ENCODE results near the gene PNISR.
A peak's percentile ranks its signal among the peaks of the same experiment; 100 is the strongest.

The PNISR gene

DNA sequence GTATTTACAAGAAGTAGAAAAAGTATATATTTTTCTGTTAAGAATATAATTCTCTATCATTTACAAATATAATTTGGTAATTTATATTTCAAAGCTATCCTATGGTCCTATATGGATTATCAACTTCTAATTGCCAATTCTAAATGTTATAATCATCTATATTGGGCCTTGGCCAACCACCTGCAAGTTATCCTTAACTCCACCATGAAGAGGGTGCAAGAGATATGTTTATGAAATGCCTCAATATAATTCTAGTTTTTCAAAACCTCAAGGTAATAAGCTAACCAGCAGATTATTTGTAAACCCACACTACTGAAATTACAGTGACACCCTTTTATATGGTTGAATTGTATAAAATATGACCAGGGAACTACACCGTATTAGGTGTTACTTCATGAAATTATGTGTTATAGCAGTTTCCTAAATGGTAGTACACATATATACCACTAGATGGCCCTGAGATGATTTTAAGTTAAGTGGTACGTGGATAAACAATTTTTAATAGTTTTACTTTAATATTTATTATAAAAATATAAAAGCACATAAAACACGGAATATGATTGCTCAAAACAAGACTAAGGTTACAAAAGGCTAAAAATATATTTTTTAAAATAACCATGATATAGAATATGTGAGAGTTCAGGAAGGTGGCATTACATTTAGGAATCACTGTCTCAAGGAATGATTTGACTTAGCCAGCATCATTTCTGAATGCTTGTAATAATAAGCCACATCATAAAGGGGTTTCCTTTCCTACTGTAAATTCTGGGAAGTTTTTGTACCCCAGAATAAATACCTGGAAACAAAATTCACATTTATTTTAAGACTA is 9.8 kb upstream of the PNISR start:
- TF ChIP-seq CTCF (IDR thresholded peaks at IDR 0.05; ENCODE audit: low read depth, low read length) = peak; percentile 24; the same call in 1 of the 2 replicates
- H3K4me3 ChIP-seq (ENCODE audit: low read depth, low read length) = no peak overlapping the region

DNA sequence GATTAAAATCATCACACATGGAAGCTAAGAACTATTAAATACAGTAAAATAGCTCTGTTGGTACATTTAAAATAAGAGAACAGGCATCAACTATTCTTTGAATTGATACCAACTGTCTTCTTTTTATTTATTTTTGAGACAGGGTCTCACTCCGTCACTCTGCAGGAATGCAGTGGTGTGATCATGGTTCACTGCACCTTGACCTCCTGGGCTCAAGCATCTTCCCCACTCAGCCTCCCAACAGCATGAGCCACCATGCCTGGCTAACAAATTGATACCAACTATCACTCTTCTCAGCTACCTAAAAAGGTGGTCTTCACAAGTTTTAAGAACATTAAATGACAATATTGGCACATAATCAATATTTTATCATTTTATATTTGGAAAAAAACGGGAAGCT is 7.8 kb upstream of the PNISR start:
- TF ChIP-seq CTCF (IDR thresholded peaks at IDR 0.05; ENCODE audit: low read depth, low read length) = no peak
- no peak overlapping the region for H3K4me3 ChIP-seq (ENCODE audit: low read depth, low read length)

DNA sequence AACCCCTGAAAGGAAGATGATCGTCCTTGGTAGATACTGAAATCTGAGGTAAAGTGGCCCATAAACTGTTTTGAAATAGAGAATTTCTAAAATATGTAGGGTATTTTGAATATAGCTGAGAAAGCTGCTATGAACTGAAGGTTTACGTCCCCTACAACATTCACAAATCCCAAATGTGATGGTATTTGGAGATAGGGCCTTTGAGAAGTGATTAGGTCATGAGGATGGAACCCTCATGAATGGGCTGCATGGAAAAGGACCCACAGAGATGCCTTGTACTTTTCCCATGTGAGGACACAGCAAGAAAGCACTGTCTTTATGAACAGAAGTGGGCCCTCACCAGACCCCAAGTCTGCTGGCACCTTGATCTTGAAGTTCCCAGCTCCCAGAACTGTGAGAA is 6.8 kb upstream of the PNISR start:
- no peak for TF ChIP-seq CTCF (IDR thresholded peaks at IDR 0.05; ENCODE audit: low read depth, low read length)
- H3K4me3 ChIP-seq (ENCODE audit: low read depth, low read length) = no peak overlapping the region

DNA sequence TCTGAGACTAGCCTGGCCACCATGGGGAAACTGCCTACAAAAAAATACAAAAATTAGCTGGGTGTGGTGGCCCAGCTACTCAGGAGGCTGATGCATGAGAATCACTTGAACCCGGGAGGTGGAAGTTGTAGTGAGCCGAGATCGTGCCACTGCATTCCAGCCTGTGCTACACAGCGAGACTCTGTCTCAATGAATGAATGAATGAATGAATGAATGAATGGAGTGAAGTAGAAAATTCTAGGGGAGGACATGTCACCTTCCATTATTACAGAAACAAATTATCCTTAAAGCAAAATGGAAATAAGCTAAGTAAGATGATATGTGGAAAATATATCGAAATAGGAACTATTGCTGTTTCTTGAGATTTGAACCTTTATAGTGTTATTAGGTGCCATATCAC is 2.9 kb upstream of the PNISR start:
- no peak for TF ChIP-seq CTCF (IDR thresholded peaks at IDR 0.05; ENCODE audit: low read depth, low read length)
- H3K4me3 ChIP-seq (ENCODE audit: low read depth, low read length) = no peak overlapping the region

DNA sequence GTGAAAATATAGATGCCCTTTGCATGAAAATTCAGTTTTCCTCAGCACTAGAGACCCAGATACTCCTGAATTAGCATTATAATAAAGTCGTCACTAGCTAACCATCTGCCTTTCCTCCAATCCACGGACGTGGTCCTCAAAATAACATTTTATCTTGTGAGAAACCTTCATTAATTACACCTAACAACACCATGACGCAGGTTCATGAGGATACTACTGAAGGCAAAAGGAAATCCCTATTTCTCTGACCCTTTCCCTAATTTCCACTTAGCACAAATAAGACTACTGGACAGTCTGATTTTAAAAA is 1.3 kb upstream of the PNISR start:
- H3K4me3 ChIP-seq (ENCODE audit: low read depth, low read length) = peak overlapping the region; percentile 89
- no peak for TF ChIP-seq CTCF (IDR thresholded peaks at IDR 0.05; ENCODE audit: low read depth, low read length)

DNA sequence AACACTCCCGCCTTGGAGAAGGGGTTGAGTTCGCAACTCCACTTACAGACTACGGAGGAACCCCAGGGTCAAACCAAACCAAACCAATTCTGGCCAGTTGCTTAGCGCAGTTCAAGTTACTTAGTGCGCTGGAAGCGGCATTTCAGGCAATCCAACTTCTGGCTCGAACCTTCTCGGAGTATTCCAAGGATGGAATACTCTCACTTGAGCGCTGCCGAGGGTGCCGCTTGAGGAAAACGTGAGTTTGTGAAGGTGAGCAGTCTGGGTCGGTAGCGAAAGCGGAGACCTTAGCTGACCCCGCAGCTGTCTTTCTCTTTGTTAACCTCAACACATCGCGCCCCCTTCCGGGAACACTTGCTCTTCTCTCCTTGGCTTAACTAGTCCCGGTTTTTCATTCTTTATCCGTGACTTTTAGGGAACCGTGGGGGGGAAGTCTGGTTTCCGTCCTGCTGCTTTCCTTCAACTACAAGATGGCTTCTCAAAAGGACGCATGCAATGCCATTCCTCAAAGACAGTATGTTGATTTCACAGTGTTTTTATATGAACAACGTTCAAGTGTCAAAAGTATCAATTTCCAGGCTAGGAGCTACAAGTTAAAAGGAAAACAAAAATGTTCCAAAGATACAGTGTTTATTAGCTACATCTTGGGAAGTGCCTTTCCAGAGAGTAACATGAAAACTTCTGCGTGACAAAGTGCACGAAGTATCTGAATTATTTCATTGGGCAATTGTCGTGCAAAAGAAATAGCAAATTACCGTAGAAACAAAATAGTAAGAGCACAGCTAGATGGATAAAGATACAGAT is 741 bp upstream of the PNISR start:
- H3K4me3 ChIP-seq (ENCODE audit: low read depth, low read length) = peak overlapping the region; percentile 89
- peak; percentile 30 for TF ChIP-seq CTCF (IDR thresholded peaks at IDR 0.05; ENCODE audit: low read depth, low read length)

- peak overlapping the region; percentile 89 for H3K4me3 ChIP-seq (ENCODE audit: low read depth, low read length)
- TF ChIP-seq CTCF (IDR thresholded peaks at IDR 0.05; ENCODE audit: low read depth, low read length) = no peak
Observed at GRCh38 chr6:99424022-99424421, 1.1 kb downstream of the PNISR start.
